ENCODE results near the gene GDF9. TPM values are rescaled to one million over a fixed set of nuclear protein-coding genes. Genes with fewer than 3 reads are reported as not detected.

The GDF9 gene
- total RNA-seq, 6 donors from 2014 or later = 0.23 to 1.1 (median 0.66) TPM; not detected in 2

DNA sequence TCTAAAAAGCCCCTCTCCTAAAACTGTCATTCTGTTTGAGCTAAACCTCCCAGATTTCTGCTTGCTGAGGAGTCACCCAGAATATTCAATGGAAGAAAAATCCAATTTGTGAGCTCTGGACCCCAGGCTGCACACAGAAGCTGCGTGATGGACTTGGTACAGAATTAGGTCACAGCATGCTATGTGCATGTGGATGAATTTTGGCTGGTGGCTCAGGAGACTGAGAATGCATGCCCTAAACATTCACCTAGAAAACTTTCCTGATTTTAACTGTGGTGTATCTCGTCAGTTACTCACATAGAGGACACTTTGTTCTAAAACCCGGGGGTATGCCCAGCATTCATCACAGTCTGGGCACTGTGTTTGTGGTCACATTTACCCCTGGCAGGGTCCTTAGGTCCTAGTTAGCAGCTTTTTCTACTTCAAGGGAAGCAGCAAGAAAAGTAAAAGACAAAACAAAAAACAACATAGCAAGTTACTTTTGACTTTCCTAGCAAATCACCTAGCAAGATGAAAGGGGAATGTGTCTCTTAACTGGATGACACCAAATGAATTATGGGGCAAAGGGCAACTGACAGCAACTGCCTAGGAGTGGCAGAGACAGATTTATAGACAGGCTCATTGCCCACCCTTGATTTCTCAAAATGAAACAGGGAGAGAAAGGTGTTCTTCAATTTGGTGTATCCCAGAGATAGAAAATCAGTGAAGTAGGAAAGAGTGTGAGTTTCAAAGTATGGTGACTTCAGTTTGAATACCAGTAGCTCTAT lies 27.6 kb downstream of the GDF9 start:
- no peak for TF ChIP-seq POLR2AphosphoS5 (IDR thresholded peaks at IDR 0.05)
- TF ChIP-seq EP300 (IDR thresholded peaks at IDR 0.05) = no peak
- no peak for TF ChIP-seq POLR2A (IDR thresholded peaks at IDR 0.05)
- no peak for TF ChIP-seq CTCF (IDR thresholded peaks at IDR 0.05)
- 80 to 89% methylated on average over 3 of the region's 3 CpGs for WGBS, 2 donors
- Histone ChIP-seq H3K4me3 (no peak overlapping the region), H3K36me3 (no peaks in the 10 kb centered on the region), H3K4me1 (peaks cover 23 to 30% (median 26%) of the 10 kb centered on the region in 4 donors), H3K27ac (peak overlapping the region; percentile 67 to 89 (median 78)), H3K27me3 (no peaks in the 10 kb centered on the region), H3K9me3 (no peaks in the 10 kb centered on the region)
- DNase-seq (no peak), ATAC-seq (ENCODE audit: low FRiP score in 2 of 2) (no peak)

DNA sequence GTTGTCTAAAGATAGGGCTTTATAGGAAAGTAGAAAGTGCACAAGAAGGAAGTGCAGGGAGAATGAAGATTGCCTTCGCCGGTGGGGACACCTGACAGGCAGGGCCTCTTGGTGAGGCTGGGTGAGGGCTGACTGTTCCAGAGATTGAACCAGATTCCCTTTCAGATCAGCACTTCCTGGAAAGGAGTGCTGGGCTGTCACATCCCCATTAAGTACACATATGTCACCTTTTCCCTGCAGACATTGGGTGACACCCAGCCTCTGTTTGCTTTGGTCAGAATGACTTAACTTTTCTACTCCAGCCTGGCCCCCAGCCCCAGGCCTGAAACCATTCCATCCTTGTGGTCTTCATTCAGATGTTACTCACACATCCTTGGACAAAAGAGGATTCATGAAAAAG lies 28.4 kb downstream of the GDF9 start:
- WGBS, 2 donors = 47 to 62% methylated on average over 2 of the region's 2 CpGs
- no peak for TF ChIP-seq CTCF (IDR thresholded peaks at IDR 0.05)
- no peak for DNase-seq
- H3K27me3 ChIP-seq = no peaks in the 10 kb centered on the region
- peak overlapping the region in 2 of 4 donors; percentile 85 to 89 for H3K27ac ChIP-seq
- H3K36me3 ChIP-seq = no peaks in the 10 kb centered on the region
- H3K4me3 ChIP-seq = no peak overlapping the region
- no peaks in the 10 kb centered on the region for H3K9me3 ChIP-seq
- H3K4me1 ChIP-seq = peaks cover 23 to 30% (median 26%) of the 10 kb centered on the region in 4 donors
- peak in 1 of 2 donors; percentile 3 for ATAC-seq (ENCODE audit: low FRiP score in 2 of 2)

GRCh38 chr5:132836852-132837251 lies 29.4 kb downstream of the GDF9 start:
- WGBS, 2 donors = 92 to 100% methylated on average over 1 of the region's 1 CpG

DNA sequence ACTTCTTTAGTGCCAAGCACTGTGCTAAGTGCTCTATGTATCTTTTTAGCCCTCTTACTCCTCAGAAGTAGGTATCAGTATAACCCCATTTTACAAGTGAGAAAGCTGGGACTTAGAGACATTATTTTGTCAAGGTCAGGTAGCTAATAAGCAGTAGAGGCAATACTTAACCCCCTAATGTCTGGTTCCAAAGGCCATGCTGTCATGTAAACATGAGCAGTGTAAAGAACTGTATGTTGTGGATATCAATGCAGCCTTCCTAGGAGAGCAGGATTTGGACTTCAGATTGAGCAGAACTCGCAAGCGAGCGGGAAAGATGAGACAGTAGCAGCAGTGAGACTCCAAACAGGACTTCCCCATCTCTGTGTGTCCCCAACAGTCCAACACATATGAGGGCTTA lies 32.2 kb downstream of the GDF9 start:
- peaks cover 20 to 33% (median 26%) of the 10 kb centered on the region in 4 donors for H3K4me1 ChIP-seq

More at GRCh38 chr5:132836852-132837251, 29.4 kb downstream of the GDF9 start:
- ATAC-seq (ENCODE audit: low FRiP score in 2 of 2) = no peak
- TF ChIP-seq EP300 (IDR thresholded peaks at IDR 0.05) (no peak), POLR2A (IDR thresholded peaks at IDR 0.05) (no peak), CTCF (IDR thresholded peaks at IDR 0.05) (no peak), POLR2AphosphoS5 (IDR thresholded peaks at IDR 0.05) (no peak)
- no peaks in the 10 kb centered on the region for H3K9me3 ChIP-seq
- H3K4me1 ChIP-seq = peaks cover 23 to 30% (median 26%) of the 10 kb centered on the region in 4 donors
- H3K36me3 ChIP-seq = no peaks in the 10 kb centered on the region
- no peak overlapping the region for H3K4me3 ChIP-seq
- no peaks in the 10 kb centered on the region for H3K27me3 ChIP-seq
- H3K27ac ChIP-seq = no peak overlapping the region
- no peak for DNase-seq

More for the DNA sequence above, 32.2 kb downstream of the GDF9 start:
- DNase-seq (no peak), ATAC-seq (ENCODE audit: low FRiP score in 2 of 2) (no peak)
- TF ChIP-seq CTCF (IDR thresholded peaks at IDR 0.05) (no peak), POLR2AphosphoS5 (IDR thresholded peaks at IDR 0.05) (no peak), POLR2A (IDR thresholded peaks at IDR 0.05) (no peak), EP300 (IDR thresholded peaks at IDR 0.05) (no peak)
- 91 to 94% methylated on average over 3 of the region's 3 CpGs for WGBS, 2 donors
- no peak overlapping the region for H3K27ac ChIP-seq
- H3K36me3 ChIP-seq = no peaks in the 10 kb centered on the region
- peaks cover 0 to 12% (median 0%) of the 10 kb centered on the region in 4 donors for H3K27me3 ChIP-seq
- no peaks in the 10 kb centered on the region for H3K9me3 ChIP-seq
- no peak overlapping the region for H3K4me3 ChIP-seq

Data from upper lobe of left lung (tissue), 6 donors.